ENCODE measurements around the gene FBXW8. TPM values are rescaled to one million over a fixed set of nuclear protein-coding genes. Genes with fewer than 3 reads are reported as not detected.

FBXW8 gene
- total and polyA plus RNA-seq, 8 donors: 3.6 to 9.6 (median 8.3) TPM

DNA sequence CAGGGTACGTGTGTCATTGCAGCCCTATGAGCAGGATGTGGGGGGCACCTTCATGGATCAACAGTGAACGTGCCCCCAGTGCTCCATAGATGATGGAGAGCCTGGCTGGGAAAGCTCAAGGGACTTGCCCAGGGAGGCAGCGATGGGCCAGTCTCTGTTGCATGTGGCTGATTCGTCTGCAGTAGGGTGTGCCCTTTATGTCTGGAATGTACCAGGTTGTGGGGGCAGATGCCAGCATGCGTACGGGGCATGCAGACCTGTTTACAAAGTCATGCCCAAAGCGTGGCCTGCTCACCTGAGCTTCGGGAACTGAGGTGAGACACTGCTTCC lies 116.1 kb downstream of the FBXW8 start:
- intact Hi-C loops (cut with DNase I): loop anchor here (2.0 to 10.0 kb wide), 3 partner anchors 88 to 95 kb away; no protein-coding TSS in a partner anchor

DNA sequence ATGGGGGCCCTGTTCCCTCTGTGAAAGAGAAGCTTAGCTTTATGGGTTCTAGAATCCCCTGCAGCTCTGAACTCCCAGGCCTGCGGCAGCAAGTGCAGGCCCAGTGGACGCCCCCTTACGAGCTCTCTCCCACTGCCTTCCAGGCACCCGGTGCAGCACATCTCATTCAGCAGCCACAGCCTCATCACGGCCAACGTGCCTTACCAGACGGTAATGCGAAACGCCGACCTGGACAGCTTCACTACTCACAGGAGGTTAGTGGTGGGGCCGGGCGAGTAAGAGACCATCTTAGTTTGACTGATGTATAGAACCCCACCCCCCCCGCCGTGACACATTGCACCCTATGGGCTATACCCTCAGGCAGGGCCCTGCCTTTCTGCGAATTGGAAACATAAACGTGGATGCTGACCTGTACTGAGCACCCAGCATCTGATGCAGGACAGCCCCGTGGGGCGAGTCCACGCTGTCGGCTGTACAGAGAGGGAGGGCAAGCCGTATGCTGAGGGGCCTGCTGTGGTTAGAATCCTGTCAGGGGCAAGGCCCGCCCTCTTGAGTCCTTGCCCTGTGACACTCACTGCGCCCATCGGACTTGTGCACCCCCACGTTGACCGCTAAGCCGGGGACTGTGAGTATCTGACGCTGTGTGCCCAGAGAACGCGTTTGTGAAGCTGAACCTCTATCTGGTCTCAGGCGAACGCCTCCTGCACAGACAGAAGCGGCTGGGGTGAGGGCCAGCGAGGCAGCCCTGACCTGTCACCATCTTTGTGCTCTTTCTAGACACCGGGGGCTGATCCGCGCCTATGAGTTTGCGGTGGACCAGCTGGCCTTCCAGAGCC lies 116.7 kb downstream of the FBXW8 start:
- Histone ChIP-seq H3K4me3 (no peak overlapping the region), H3K4me1 (peaks cover 10 to 35% (median 32%) of the 10 kb centered on the region in 3 donors), H3K9me3 (no peaks in the 10 kb centered on the region), H3K27me3 (no peaks in the 10 kb centered on the region), H3K27ac (no peak overlapping the region), H3K36me3 (peaks cover 7 to 24% (median 23%) of the 10 kb centered on the region in 3 donors)
- FAIRE-seq: no peak
- no peak for ATAC-seq
- DNase-seq: peak in 2 of 6 donors; percentile 17 to 66
- TF ChIP-seq, protein P1, sequence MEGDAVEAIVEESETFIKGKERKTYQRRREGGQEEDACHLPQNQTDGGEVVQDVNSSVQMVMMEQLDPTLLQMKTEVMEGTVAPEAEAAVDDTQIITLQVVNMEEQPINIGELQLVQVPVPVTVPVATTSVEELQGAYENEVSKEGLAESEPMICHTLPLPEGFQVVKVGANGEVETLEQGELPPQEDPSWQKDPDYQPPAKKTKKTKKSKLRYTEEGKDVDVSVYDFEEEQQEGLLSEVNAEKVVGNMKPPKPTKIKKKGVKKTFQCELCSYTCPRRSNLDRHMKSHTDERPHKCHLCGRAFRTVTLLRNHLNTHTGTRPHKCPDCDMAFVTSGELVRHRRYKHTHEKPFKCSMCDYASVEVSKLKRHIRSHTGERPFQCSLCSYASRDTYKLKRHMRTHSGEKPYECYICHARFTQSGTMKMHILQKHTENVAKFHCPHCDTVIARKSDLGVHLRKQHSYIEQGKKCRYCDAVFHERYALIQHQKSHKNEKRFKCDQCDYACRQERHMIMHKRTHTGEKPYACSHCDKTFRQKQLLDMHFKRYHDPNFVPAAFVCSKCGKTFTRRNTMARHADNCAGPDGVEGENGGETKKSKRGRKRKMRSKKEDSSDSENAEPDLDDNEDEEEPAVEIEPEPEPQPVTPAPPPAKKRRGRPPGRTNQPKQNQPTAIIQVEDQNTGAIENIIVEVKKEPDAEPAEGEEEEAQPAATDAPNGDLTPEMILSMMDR (IDR thresholded peaks at IDR 0.05): no peak
- intact Hi-C loops (cut with DNase I): loop anchor here (2.0 to 10.0 kb wide), 3 partner anchors 87 to 95 kb away; no protein-coding TSS in a partner anchor
- WGBS, 2 donors: 89 to 90% methylated on average over 38 of the region's 38 CpGs

More for the DNA sequence above, 116.1 kb downstream of the FBXW8 start:
- Histone ChIP-seq H3K27ac (peak overlapping the region in 1 of 4 donors; percentile 65), H3K4me3 (no peak overlapping the region), H3K9me3 (no peaks in the 10 kb centered on the region), H3K4me1 (peaks cover 10 to 30% (median 29%) of the 10 kb centered on the region in 3 donors), H3K36me3 (peaks cover 7 to 24% (median 23%) of the 10 kb centered on the region in 3 donors), H3K27me3 (no peaks in the 10 kb centered on the region)
- DNase-seq: peak in 1 of 6 donors; percentile 12
- TF ChIP-seq, protein P1 (IDR thresholded peaks at IDR 0.05): no peak
- ATAC-seq: no peak
- FAIRE-seq: no peak
- 75 to 76% methylated on average over 8 of the region's 8 CpGs for WGBS, 2 donors

DNA sequence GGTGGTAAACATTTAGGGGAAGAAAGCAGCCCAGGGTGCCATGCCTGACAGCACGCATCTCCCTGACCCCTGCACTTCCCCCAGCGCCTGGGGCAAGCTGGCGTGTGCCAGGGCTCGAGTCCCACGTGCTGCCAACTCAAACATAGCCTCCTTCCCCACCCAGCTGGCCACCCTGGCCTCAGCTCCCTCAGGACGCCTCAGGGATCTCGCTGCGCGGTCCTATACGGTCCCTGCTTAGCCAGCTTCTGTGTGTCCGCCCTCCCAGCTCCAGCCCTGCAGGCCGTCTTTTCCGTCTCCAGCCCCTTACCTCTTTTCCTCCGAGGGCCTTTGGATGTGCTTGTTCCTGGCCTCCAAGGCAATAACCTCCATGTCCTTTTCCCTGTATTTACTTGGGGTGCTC lies 117.5 kb downstream of the FBXW8 start:
- Histone ChIP-seq H3K36me3 (peaks cover 6 to 24% (median 18%) of the 10 kb centered on the region in 3 donors), H3K27ac (no peak overlapping the region), H3K4me1 (peaks cover 10 to 42% (median 35%) of the 10 kb centered on the region in 3 donors), H3K27me3 (no peaks in the 10 kb centered on the region), H3K4me3 (no peak overlapping the region), H3K9me3 (no peaks in the 10 kb centered on the region)
- no peak for FAIRE-seq
- ATAC-seq: no peak
- WGBS, 2 donors: 57 to 62% methylated on average over 14 of the region's 14 CpGs
- TF ChIP-seq, protein P1 (IDR thresholded peaks at IDR 0.05): no peak
- DNase-seq: peak in 2 of 6 donors; percentile 21 to 70
- intact Hi-C loops (cut with DNase I): loop anchor here in 2 of 3 donors (5.0 to 10.0 kb wide), 2 partner anchors 87 to 94 kb away; no protein-coding TSS in a partner anchor

DNA sequence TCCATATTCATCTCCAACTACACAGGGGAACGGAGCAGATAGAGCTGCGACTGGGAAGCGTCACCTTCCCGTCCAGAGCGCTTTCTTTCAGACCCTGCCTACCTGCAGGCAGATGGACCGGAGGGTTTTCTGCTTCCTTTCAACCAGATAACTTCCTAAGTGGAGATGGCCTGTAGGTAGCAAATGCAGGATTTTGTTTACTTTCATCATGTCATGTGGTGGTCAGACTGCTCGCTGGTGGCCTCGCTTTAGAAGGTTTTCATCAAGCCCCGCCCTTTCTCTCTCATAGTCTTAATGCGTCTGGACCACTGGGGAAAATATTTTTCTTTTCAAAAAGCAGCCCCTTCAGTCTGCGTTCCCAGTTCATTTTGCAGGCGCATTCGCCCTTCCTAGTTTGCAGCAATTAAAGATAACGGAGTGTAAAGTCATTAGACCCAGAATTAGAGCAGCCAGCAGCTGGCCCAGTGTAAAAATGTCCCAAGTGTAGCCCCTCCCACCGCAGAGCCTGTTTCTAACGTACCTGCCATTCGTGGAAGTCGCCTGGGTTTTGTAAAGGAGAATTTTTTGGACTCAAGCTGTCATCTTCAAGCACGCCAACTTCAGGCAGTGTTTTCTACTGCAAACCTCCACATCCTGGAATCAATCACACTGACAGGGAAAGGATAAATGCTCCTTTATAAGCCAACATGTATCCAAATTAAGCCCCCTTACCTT lies 119.6 kb downstream of the FBXW8 start:
- Histone ChIP-seq H3K27me3 (no peaks in the 10 kb centered on the region), H3K4me3 (no peak overlapping the region), H3K27ac (no peak overlapping the region), H3K4me1 (peaks cover 17 to 56% (median 51%) of the 10 kb centered on the region in 3 donors), H3K9me3 (no peaks in the 10 kb centered on the region), H3K36me3 (peaks cover 0 to 5% (median 0%) of the 10 kb centered on the region in 3 donors)
- 37 to 49% methylated on average over 19 of the region's 19 CpGs for WGBS, 2 donors
- FAIRE-seq: no peak
- peak in 4 of 6 donors; percentile 17 to 69 (median 53) for DNase-seq
- intact Hi-C loops (cut with DNase I): no loop called here
- TF ChIP-seq, protein P1 (IDR thresholded peaks at IDR 0.05): no peak
- ATAC-seq: no peak

All from pancreas (tissue), 10 donors.